ENCODE results near the gene ATP1B3.
"Not testable (repeated sequence)": the region's sequence is repeated elsewhere in the genome, so short reads cannot be mapped to it uniquely, and the experiment has no call there.

Gene ATP1B3

GRCh38 chr3:141876381-141876890, at the start of gene ATP1B3:
ATP1B3 (plus strand) TSS chr3:141876643; CDS start chr3:141876802, 159 bp downstream.
- no peak for TF ChIP-seq ZNF274 (IDR thresholded peaks at IDR 0.05; ENCODE audit: low read depth, low read length)
- peak within 1 kb of the TSS; percentile 85 for H3K4me3 ChIP-seq (ENCODE audit: low read length)

GRCh38 chr3:141828487-141828886, 48.0 kb upstream of the ATP1B3 start:
- no peak for TF ChIP-seq ZNF274 (IDR thresholded peaks at IDR 0.05; ENCODE audit: low read depth, low read length)
- H3K4me3 ChIP-seq (ENCODE audit: low read length), result no peak overlapping the region

- no peak overlapping the region for H3K4me3 ChIP-seq (ENCODE audit: low read length)
- no peak for TF ChIP-seq ZNF274 (IDR thresholded peaks at IDR 0.05; ENCODE audit: low read depth, low read length)
Measured at GRCh38 chr3:141828890-141829289, 47.6 kb upstream of the ATP1B3 start.

- no peak for TF ChIP-seq ZNF274 (IDR thresholded peaks at IDR 0.05; ENCODE audit: low read depth, low read length)
- no peak overlapping the region for H3K4me3 ChIP-seq (ENCODE audit: low read length)
Measured at GRCh38 chr3:141830508-141830907, 45.9 kb upstream of the ATP1B3 start.

- no peak for TF ChIP-seq ZNF274 (IDR thresholded peaks at IDR 0.05; ENCODE audit: low read depth, low read length)
- H3K4me3 ChIP-seq (ENCODE audit: low read length), result no peak overlapping the region
Measured at GRCh38 chr3:141834292-141834691, 42.2 kb upstream of the ATP1B3 start.

- H3K4me3 ChIP-seq (ENCODE audit: low read length), result no peak overlapping the region
- no peak for TF ChIP-seq ZNF274 (IDR thresholded peaks at IDR 0.05; ENCODE audit: low read depth, low read length)
Measured at GRCh38 chr3:141835557-141836229, 40.8 kb upstream of the ATP1B3 start.

GRCh38 chr3:141839389-141839788, 37.1 kb upstream of the ATP1B3 start:
- no peak overlapping the region for H3K4me3 ChIP-seq (ENCODE audit: low read length)
- TF ChIP-seq ZNF274 (IDR thresholded peaks at IDR 0.05; ENCODE audit: low read depth, low read length), result no peak

GRCh38 chr3:141840737-141841544, 35.5 kb upstream of the ATP1B3 start:
- H3K4me3 ChIP-seq (ENCODE audit: low read length), result no peak overlapping the region
- TF ChIP-seq ZNF274 (IDR thresholded peaks at IDR 0.05; ENCODE audit: low read depth, low read length), result no peak

- no peak for TF ChIP-seq ZNF274 (IDR thresholded peaks at IDR 0.05; ENCODE audit: low read depth, low read length)
- H3K4me3 ChIP-seq (ENCODE audit: low read length), result no peak overlapping the region
Measured at GRCh38 chr3:141844108-141844507, 32.3 kb upstream of the ATP1B3 start.

GRCh38 chr3:141844812-141845211, 31.6 kb upstream of the ATP1B3 start:
- TF ChIP-seq ZNF274 (IDR thresholded peaks at IDR 0.05; ENCODE audit: low read depth, low read length), result no peak
- no peak overlapping the region for H3K4me3 ChIP-seq (ENCODE audit: low read length)

GRCh38 chr3:141845407-141846049, 30.9 kb upstream of the ATP1B3 start:
- no peak for TF ChIP-seq ZNF274 (IDR thresholded peaks at IDR 0.05; ENCODE audit: low read depth, low read length)
- H3K4me3 ChIP-seq (ENCODE audit: low read length), result no peak overlapping the region

- no peak overlapping the region for H3K4me3 ChIP-seq (ENCODE audit: low read length)
- no peak for TF ChIP-seq ZNF274 (IDR thresholded peaks at IDR 0.05; ENCODE audit: low read depth, low read length)
Measured at GRCh38 chr3:141846050-141846433, 30.4 kb upstream of the ATP1B3 start.

GRCh38 chr3:141848159-141848748, 28.2 kb upstream of the ATP1B3 start:
- H3K4me3 ChIP-seq (ENCODE audit: low read length), result not testable (repeated sequence)

- no peak for TF ChIP-seq ZNF274 (IDR thresholded peaks at IDR 0.05; ENCODE audit: low read depth, low read length)
- no peak overlapping the region for H3K4me3 ChIP-seq (ENCODE audit: low read length)
Measured at GRCh38 chr3:141849056-141849815, 27.2 kb upstream of the ATP1B3 start.
